Measurements from ENCODE around the gene MBD4.
A peak's percentile ranks its signal among the peaks of the same experiment; 100 is the strongest.

Gene MBD4

GRCh38 chr3:129428376-129429079 lies 11.2 kb downstream of the MBD4 start, which contains the start of gene EFCAB12:
Gene EFCAB12, minus strand, starts transcription at chr3:129428636. Its CDS starts 148 bp downstream, at chr3:129428488.
- TF ChIP-seq GLIS3 (CRISPR knock-in tag; IDR thresholded peaks at IDR 0.05) (no peak), CREB5 (CRISPR knock-in tag; IDR thresholded peaks at IDR 0.05; ENCODE audit: low read depth) (no peak), ZFP30 (CRISPR knock-in tag; IDR thresholded peaks at IDR 0.05) (no peak), ESRRG (CRISPR knock-in tag; IDR thresholded peaks at IDR 0.05) (no peak), CSRNP3 (CRISPR knock-in tag; IDR thresholded peaks at IDR 0.05) (no peak), TOX (CRISPR knock-in tag; IDR thresholded peaks at IDR 0.05; ENCODE audit: borderline replicate concordance) (no peak), PATZ1 (CRISPR knock-in tag; IDR thresholded peaks at IDR 0.05; ENCODE audit: borderline replicate concordance) (no peak), OSR1 (CRISPR knock-in tag; IDR thresholded peaks at IDR 0.05) (no peak), ZC3H10 (CRISPR knock-in tag; IDR thresholded peaks at IDR 0.05) (no peak), CSDC2 (CRISPR knock-in tag; IDR thresholded peaks at IDR 0.05) (no peak), ZNF565 (CRISPR knock-in tag; conservative IDR thresholded peaks at IDR 0.05; ENCODE audit: low read depth) (no peak), ZFP3 (CRISPR knock-in tag; IDR thresholded peaks at IDR 0.05) (no peak), TCF4 (CRISPR knock-in tag; IDR thresholded peaks at IDR 0.05; ENCODE audit: borderline replicate concordance) (no peak), ISL1 (CRISPR knock-in tag; IDR thresholded peaks at IDR 0.05) (no peak), POU6F1 (CRISPR knock-in tag; IDR thresholded peaks at IDR 0.05; ENCODE audit: borderline replicate concordance, low read depth) (no peak), ZNF70 (CRISPR knock-in tag; IDR thresholded peaks at IDR 0.05) (no peak), RARB (CRISPR knock-in tag; IDR thresholded peaks at IDR 0.05) (no peak), TSHZ2 (CRISPR knock-in tag; IDR thresholded peaks at IDR 0.05) (no peak)
- ATAC-seq = peak; percentile 99

- TF ChIP-seq TOX (CRISPR knock-in tag; IDR thresholded peaks at IDR 0.05; ENCODE audit: borderline replicate concordance) (no peak), ZFP30 (CRISPR knock-in tag; IDR thresholded peaks at IDR 0.05) (no peak), ZC3H10 (CRISPR knock-in tag; IDR thresholded peaks at IDR 0.05) (no peak)
- ATAC-seq = peak; percentile 52
These were observed 11.8 kb downstream of the MBD4 start for GRCh38 chr3:129428007-129428375.

- ATAC-seq = no peak
- TF ChIP-seq TOX (CRISPR knock-in tag; IDR thresholded peaks at IDR 0.05; ENCODE audit: borderline replicate concordance) (no peak), ISL1 (CRISPR knock-in tag; IDR thresholded peaks at IDR 0.05) (no peak), ARNTL (CRISPR knock-in tag; IDR thresholded peaks at IDR 0.05; ENCODE audit: borderline replicate concordance, low read depth) (no peak), ZFP30 (CRISPR knock-in tag; IDR thresholded peaks at IDR 0.05) (no peak), ZNF70 (CRISPR knock-in tag; IDR thresholded peaks at IDR 0.05) (no peak), POU6F1 (CRISPR knock-in tag; IDR thresholded peaks at IDR 0.05; ENCODE audit: borderline replicate concordance, low read depth) (no peak), ZC3H10 (CRISPR knock-in tag; IDR thresholded peaks at IDR 0.05) (no peak), RARB (CRISPR knock-in tag; IDR thresholded peaks at IDR 0.05) (no peak), ESRRG (CRISPR knock-in tag; IDR thresholded peaks at IDR 0.05) (no peak), ZFP3 (CRISPR knock-in tag; IDR thresholded peaks at IDR 0.05) (no peak), ZNF565 (CRISPR knock-in tag; conservative IDR thresholded peaks at IDR 0.05; ENCODE audit: low read depth) (no peak), PATZ1 (CRISPR knock-in tag; IDR thresholded peaks at IDR 0.05; ENCODE audit: borderline replicate concordance) (no peak), SNAI2 (CRISPR knock-in tag; IDR thresholded peaks at IDR 0.05) (no peak), TCF4 (CRISPR knock-in tag; IDR thresholded peaks at IDR 0.05; ENCODE audit: borderline replicate concordance) (no peak), PPARA (CRISPR knock-in tag; IDR thresholded peaks at IDR 0.05; ENCODE audit: borderline replicate concordance) (no peak), GLIS3 (CRISPR knock-in tag; IDR thresholded peaks at IDR 0.05) (no peak), CSDC2 (CRISPR knock-in tag; IDR thresholded peaks at IDR 0.05) (no peak)
These were observed 14.1 kb downstream of the MBD4 start for GRCh38 chr3:129425619-129426018.
